Gastroesophageal sphincter (tissue), 3 donors: ENCODE results near the gene TNFRSF1A.

Source experiments
- EP300 ChIP-seq: sonication (generic); formaldehyde crosslinking; IDR thresholded peaks from one replicate; pipeline ENCODE4 v1.6.1; 2017; ENCODE audit warnings: antibody characterized with exemption, mild to moderate bottlenecking
- POLR2A ChIP-seq, 2 donors: fragments of 450-650 bp; IDR thresholded peaks; one replicate each; pipeline ENCODE4 v1.6.1; 2017; ENCODE audit warnings: antibody characterized with exemption in 2 of 2, mild to moderate bottlenecking in 2 of 2, moderate library complexity in 1 of 2
- TF ChIP-seq, protein P1 (sequence below), 4 experiments: fragments of 200-600 bp in 2 of 4; fragments of 450-650 bp in 2 of 4; sonication (generic) in 1 of 4; IDR thresholded peaks; one replicate each; pipeline ENCODE4 v1.5.1; 2017 to 2019; ENCODE audit warnings: antibody characterized with exemption in 4 of 4, mild to moderate bottlenecking in 2 of 4, moderate library complexity in 2 of 4

DNA sequence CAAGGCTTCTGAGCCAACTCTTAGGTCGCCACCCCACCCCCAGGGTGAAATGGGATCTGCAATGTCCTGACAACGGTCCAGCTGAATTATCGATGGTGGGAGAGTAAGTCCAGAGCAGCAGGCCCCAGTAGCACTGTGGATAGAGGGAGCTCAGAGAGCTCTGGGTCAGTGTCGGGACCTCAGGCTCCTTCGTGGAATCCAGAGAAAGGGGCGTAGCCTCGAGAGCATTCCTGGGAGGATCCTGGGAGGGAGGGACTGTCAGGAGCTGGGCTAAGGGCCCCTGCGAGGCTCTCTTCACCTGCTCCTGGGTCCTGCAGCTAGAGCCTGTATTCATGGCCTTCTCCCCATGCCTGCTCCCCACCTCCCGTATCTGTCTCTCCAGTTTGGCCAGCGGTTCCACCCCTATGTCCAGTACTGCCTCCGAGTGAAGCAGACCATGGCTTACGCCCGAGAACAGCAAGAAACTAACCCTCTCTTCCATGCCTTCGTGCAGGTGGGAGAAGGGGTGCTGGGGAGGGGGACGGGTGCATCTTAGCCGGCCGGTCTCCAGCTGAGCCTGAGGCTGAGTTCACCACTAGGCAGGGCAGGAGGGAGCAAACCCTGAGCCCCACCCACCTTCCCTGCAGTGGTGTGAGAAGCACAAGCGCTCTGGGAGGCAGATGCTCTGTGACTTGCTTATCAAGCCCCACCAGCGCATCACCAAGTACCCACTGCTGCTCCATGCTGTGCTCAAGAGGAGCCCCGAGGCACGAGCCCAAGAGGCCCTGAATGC lies 24.8 kb downstream of the TNFRSF1A start:
- no peak for TF ChIP-seq POLR2A (IDR thresholded peaks at IDR 0.05)
- TF ChIP-seq EP300, result no peak
- TF ChIP-seq, protein P1, sequence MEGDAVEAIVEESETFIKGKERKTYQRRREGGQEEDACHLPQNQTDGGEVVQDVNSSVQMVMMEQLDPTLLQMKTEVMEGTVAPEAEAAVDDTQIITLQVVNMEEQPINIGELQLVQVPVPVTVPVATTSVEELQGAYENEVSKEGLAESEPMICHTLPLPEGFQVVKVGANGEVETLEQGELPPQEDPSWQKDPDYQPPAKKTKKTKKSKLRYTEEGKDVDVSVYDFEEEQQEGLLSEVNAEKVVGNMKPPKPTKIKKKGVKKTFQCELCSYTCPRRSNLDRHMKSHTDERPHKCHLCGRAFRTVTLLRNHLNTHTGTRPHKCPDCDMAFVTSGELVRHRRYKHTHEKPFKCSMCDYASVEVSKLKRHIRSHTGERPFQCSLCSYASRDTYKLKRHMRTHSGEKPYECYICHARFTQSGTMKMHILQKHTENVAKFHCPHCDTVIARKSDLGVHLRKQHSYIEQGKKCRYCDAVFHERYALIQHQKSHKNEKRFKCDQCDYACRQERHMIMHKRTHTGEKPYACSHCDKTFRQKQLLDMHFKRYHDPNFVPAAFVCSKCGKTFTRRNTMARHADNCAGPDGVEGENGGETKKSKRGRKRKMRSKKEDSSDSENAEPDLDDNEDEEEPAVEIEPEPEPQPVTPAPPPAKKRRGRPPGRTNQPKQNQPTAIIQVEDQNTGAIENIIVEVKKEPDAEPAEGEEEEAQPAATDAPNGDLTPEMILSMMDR (IDR thresholded peaks at IDR 0.05), result no peak
